A673 (cell line): Measurements from ENCODE around the gene CDAN1.

Experiments
- EZH2 ChIP-seq: fragments of 200-600 bp; sonication (generic); IDR thresholded peaks from 2 replicates; pipeline ENCODE4 v1.6.1; 2017; ENCODE audit warnings: borderline replicate concordance, low read depth, mild to moderate bottlenecking, mixed read lengths, antibody characterized with exemption, low read length; ENCODE audit not compliant: poor library complexity, severe bottlenecking
- TF ChIP-seq, protein P1 (sequence below): fragments of 300-800, 200-600 bp; sonication (generic); conservative IDR thresholded peaks from 2 replicates; pipeline ENCODE4 v1.5.1; 2017; ENCODE audit warnings: low read depth, mild to moderate bottlenecking, antibody characterized with exemption, low read length, moderate library complexity, mixed read lengths

- TF ChIP-seq, protein P1, sequence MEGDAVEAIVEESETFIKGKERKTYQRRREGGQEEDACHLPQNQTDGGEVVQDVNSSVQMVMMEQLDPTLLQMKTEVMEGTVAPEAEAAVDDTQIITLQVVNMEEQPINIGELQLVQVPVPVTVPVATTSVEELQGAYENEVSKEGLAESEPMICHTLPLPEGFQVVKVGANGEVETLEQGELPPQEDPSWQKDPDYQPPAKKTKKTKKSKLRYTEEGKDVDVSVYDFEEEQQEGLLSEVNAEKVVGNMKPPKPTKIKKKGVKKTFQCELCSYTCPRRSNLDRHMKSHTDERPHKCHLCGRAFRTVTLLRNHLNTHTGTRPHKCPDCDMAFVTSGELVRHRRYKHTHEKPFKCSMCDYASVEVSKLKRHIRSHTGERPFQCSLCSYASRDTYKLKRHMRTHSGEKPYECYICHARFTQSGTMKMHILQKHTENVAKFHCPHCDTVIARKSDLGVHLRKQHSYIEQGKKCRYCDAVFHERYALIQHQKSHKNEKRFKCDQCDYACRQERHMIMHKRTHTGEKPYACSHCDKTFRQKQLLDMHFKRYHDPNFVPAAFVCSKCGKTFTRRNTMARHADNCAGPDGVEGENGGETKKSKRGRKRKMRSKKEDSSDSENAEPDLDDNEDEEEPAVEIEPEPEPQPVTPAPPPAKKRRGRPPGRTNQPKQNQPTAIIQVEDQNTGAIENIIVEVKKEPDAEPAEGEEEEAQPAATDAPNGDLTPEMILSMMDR: no peak
- no peak for TF ChIP-seq EZH2
These were observed 57.4 kb downstream of the CDAN1 start for GRCh38 chr15:42679285-42680141.
